MM.1S (cell line): ENCODE data around the gene MYOF.

ENCODE experiments used
- DNase-seq: peaks from one replicate; pipeline ENCODE4 v3.0.0-alpha.2; 2015
- H2AFZ ChIP-seq: fragments of 300-600 bp; sonication (generic); 2 replicates; pipeline ENCODE4 v1.6.0; 2016; ENCODE audit warnings: antibody characterized with exemption, low read length
- H3F3A ChIP-seq: fragments of 300-600 bp; sonication (generic); 2 replicates; pipeline ENCODE4 v1.6.1; 2016; ENCODE audit warnings: mild to moderate bottlenecking, antibody characterized with exemption, low read length, moderate library complexity, mixed read lengths; ENCODE audit not compliant: insufficient read depth
- H3K27ac ChIP-seq: fragments of 300-600 bp; sonication (generic); 2 replicates; pipeline ENCODE4 v1.5.1; 2016; ENCODE audit warnings: mild to moderate bottlenecking, low read length
- H3K27me3 ChIP-seq: fragments of 300-600 bp; sonication (generic); replicated peaks from 2 replicates; pipeline ENCODE4 v1.6.0; 2016; ENCODE audit warnings: low read length; ENCODE audit not compliant: insufficient read depth
- H3K36me3 ChIP-seq: fragments of 300-600 bp; sonication (generic); replicated peaks from 2 replicates; pipeline ENCODE4 v1.6.1; 2016; ENCODE audit warnings: mild to moderate bottlenecking, low read length, mixed read lengths; ENCODE audit not compliant: insufficient read depth
- H3K4me1 ChIP-seq: fragments of 300-600 bp; sonication (generic); 2 replicates; pipeline ENCODE4 v1.6.1; 2016; ENCODE audit warnings: low read length, mixed read lengths
- H3K4me2 ChIP-seq: fragments of 300-600 bp; sonication (generic); 2 replicates; pipeline ENCODE4 v1.6.0; 2016; ENCODE audit warnings: low read depth, low read length
- H3K4me3 ChIP-seq: fragments of 300-600 bp; sonication (generic); 2 replicates; pipeline ENCODE4 v1.5.1; 2016; ENCODE audit warnings: low read length, mixed read lengths
- H3K79me2 ChIP-seq: fragments of 300-600 bp; sonication (generic); 2 replicates; pipeline ENCODE4 v1.6.1; 2016; ENCODE audit warnings: mixed run types, low read length, mixed read lengths
- H3K9ac ChIP-seq: fragments of 300-600 bp; sonication (generic); 2 replicates; pipeline ENCODE4 v1.6.1; 2016; ENCODE audit warnings: low read length, mixed read lengths
- H3K9me2 ChIP-seq: fragments of 300-600 bp; sonication (generic); replicated peaks from 2 replicates; pipeline ENCODE4 v1.6.1; 2016; ENCODE audit warnings: mild to moderate bottlenecking, low read length, mixed read lengths; ENCODE audit not compliant: insufficient read depth
- H3K9me3 ChIP-seq: fragments of 300-600 bp; sonication (generic); replicated peaks from 2 replicates; pipeline ENCODE4 v1.6.1; 2016; ENCODE audit warnings: mild to moderate bottlenecking, low read length, mixed read lengths; ENCODE audit not compliant: insufficient read depth
- H4K20me1 ChIP-seq: fragments of 300-600 bp; sonication (generic); 2 replicates; pipeline ENCODE4 v1.6.1; 2016; ENCODE audit warnings: mild to moderate bottlenecking, low read length, moderate library complexity, mixed read lengths; ENCODE audit not compliant: insufficient read depth
- CTCF ChIP-seq: fragments of 300-600 bp; sonication (generic); IDR thresholded peaks from 2 replicates; pipeline ENCODE4 v1.5.1; 2016; ENCODE audit warnings: antibody characterized with exemption, low read length, mixed read lengths
- EZH2 ChIP-seq: fragments of 300-600 bp; sonication (generic); optimal IDR thresholded peaks from 2 replicates; pipeline ENCODE3; 2017; ENCODE audit warnings: low read depth, mild to moderate bottlenecking, antibody characterized with exemption, low read length, mixed read lengths
- EZH2phosphoT487 ChIP-seq: fragments of 300-600 bp; sonication (generic); IDR thresholded peaks from 2 replicates; pipeline ENCODE4 v1.6.1; 2018; ENCODE audit warnings: antibody characterized with exemption, low read length

MYOF gene

GRCh38 chr10:93305122-93305521 is 177.0 kb downstream of the MYOF start:
- DNase-seq: no peak
- no peak overlapping the region for H3K4me2 ChIP-seq
- H3K79me2 ChIP-seq: no peaks in the 10 kb centered on the region
- no peaks in the 10 kb centered on the region for H3K4me1 ChIP-seq
- H3K4me3 ChIP-seq: no peak overlapping the region
- no peak overlapping the region for H3K27ac ChIP-seq
- H4K20me1 ChIP-seq: no peaks in the 10 kb centered on the region
- TF ChIP-seq EZH2phosphoT487: no peak
- no peak for TF ChIP-seq CTCF
- no peak for TF ChIP-seq EZH2
- H3K36me3 ChIP-seq: no peaks in the 10 kb centered on the region
- H3K9ac ChIP-seq: no peak overlapping the region
- no peaks in the 10 kb centered on the region for H3K27me3 ChIP-seq
- H3K9me2 ChIP-seq: no peaks in the 10 kb centered on the region
- H3F3A ChIP-seq: no peaks in the 10 kb centered on the region
- no peak overlapping the region for H2AFZ ChIP-seq
- no peaks in the 10 kb centered on the region for H3K9me3 ChIP-seq

GRCh38 chr10:93300981-93301380 is 181.2 kb downstream of the MYOF start:
- no peak for TF ChIP-seq CTCF
- no peak for TF ChIP-seq EZH2phosphoT487
- TF ChIP-seq EZH2: no peak
- H3K9me3 ChIP-seq: no peaks in the 10 kb centered on the region
- no peak overlapping the region for H3K4me3 ChIP-seq
- H3K9ac ChIP-seq: no peak overlapping the region
- no peak overlapping the region for H3K4me2 ChIP-seq
- H4K20me1 ChIP-seq: no peaks in the 10 kb centered on the region
- no peak for DNase-seq
- no peaks in the 10 kb centered on the region for H3K27me3 ChIP-seq
- H3K36me3 ChIP-seq: no peaks in the 10 kb centered on the region
- no peak overlapping the region for H3K27ac ChIP-seq
- H2AFZ ChIP-seq: no peak overlapping the region
- H3K9me2 ChIP-seq: no peaks in the 10 kb centered on the region
- H3F3A ChIP-seq: no peaks in the 10 kb centered on the region
- H3K4me1 ChIP-seq: no peaks in the 10 kb centered on the region
- H3K79me2 ChIP-seq: no peaks in the 10 kb centered on the region

- no peak overlapping the region for H3K4me3 ChIP-seq
- H3K27ac ChIP-seq: no peak overlapping the region
- no peaks in the 10 kb centered on the region for H3K9me2 ChIP-seq
- no peak for DNase-seq
- no peaks in the 10 kb centered on the region for H3K4me1 ChIP-seq
- no peaks in the 10 kb centered on the region for H4K20me1 ChIP-seq
- TF ChIP-seq CTCF: no peak
- TF ChIP-seq EZH2: no peak
- no peak for TF ChIP-seq EZH2phosphoT487
- no peaks in the 10 kb centered on the region for H3K9me3 ChIP-seq
- H3K79me2 ChIP-seq: no peaks in the 10 kb centered on the region
- H2AFZ ChIP-seq: no peak overlapping the region
- no peaks in the 10 kb centered on the region for H3F3A ChIP-seq
- H3K36me3 ChIP-seq: no peaks in the 10 kb centered on the region
- H3K9ac ChIP-seq: no peak overlapping the region
- no peak overlapping the region for H3K4me2 ChIP-seq
- no peaks in the 10 kb centered on the region for H3K27me3 ChIP-seq
These were observed 181.7 kb downstream of the MYOF start for GRCh38 chr10:93300288-93300917.
